Left lung (tissue), 10 donors: ENCODE results near the gene TRAPPC5. TPM values are rescaled to one million over a fixed set of nuclear protein-coding genes. Genes with fewer than 3 reads are reported as not detected.

Experiments
- ATAC-seq: fragments of 200-7000 bp; cut with Tn5 transposase; one replicate; pipeline ENCODE4 v1.9.1; 2020; ENCODE audit warnings: moderate library complexity
- DNase-seq, 4 donors: peaks; one replicate each; pipeline ENCODE4 v3.0.0-alpha.2; 2013 to 2020
- H3K27ac ChIP-seq, 2 donors: fragments of 200-600 bp; sonication (generic) in 1 of 2; one replicate each; pipeline versions ENCODE4 v1.5.0 to v1.8.0; 2020 to 2021
- H3K27me3 ChIP-seq, 2 donors: fragments of 200-600 bp; sonication (generic) in 1 of 2; one replicate each; pipeline versions ENCODE4 v1.5.0 to v1.8.0; 2020 to 2021
- H3K36me3 ChIP-seq, 2 donors: fragments of 200-600 bp; sonication (generic) in 1 of 2; one replicate each; pipeline versions ENCODE4 v1.5.0 to v1.8.0; 2020 to 2021
- H3K4me1 ChIP-seq, 2 donors: fragments of 200-600 bp; one replicate each; pipeline ENCODE4 v1.8.0; 2021
- H3K4me3 ChIP-seq, 2 donors: fragments of 200-600 bp; sonication (generic) in 1 of 2; one replicate each; pipeline versions ENCODE4 v1.5.0 to v1.8.0; 2020 to 2021; ENCODE audit warnings: mild to moderate bottlenecking in 1 of 2
- H3K9me3 ChIP-seq, 2 donors: fragments of 200-600 bp; sonication (generic) in 1 of 2; one replicate each; pipeline versions ENCODE4 v1.5.0 to v1.8.0; 2020 to 2021
- CTCF ChIP-seq, 2 donors: fragments of 200-600 bp; sonication (generic) in 1 of 2; IDR thresholded peaks; one replicate each; pipeline versions ENCODE4 v1.5.0 to v1.8.0; 2021; ENCODE audit warnings: antibody characterized with exemption in 2 of 2
- intact Hi-C, 2 donors: fragments of 100-400 bp; cut with DNase I; formaldehyde crosslinking; loops; one replicate each; pipeline versions ENCODE4 v1.11.2 to v1.14.2; 2022
- polyA plus RNA-seq, 6 donors: library from polyadenylated mRNA; unstranded; fragments of 120-200 nt; gene quantifications; one replicate each; pipeline ENCODE4 v1.2.1, GENCODE V29; 2013; ENCODE audit not compliant: insufficient read length in 6 of 6
- total RNA-seq, 2 donors: library from RNA; stranded (reverse); fragmentation: NEBNext Ultra II Directional; extraction: Animal tissue kit (Norgen Biotek cat#: 25700); gene quantifications; one replicate each; pipeline ENCODE4 v1.2.1, GENCODE V29; 2021
- donor health status: DM: no; HTN: yes; CAD: no.
- donor health status: DM: no; HTN: no; CAD: no.

TRAPPC5 gene
- total and polyA plus RNA-seq, 8 donors, result 25.7 to 106 (median 42.8) TPM

- Histone ChIP-seq H3K9me3 (peaks cover 0 to 1% of the 10 kb centered on the region in 2 donors), H3K4me3 (no peak overlapping the region), H3K27me3 (peaks cover 0 to 58% of the 10 kb centered on the region in 2 donors), H3K4me1 (peaks cover 0 to 32% of the 10 kb centered on the region in 2 donors), H3K27ac (peak overlapping the region in 1 of 2 donors; percentile 98), H3K36me3 (no peaks in the 10 kb centered on the region)
- intact Hi-C loops, result no loop called here
- peak; percentile 89 for ATAC-seq
- peak in 3 of 4 donors; percentile 38 to 91 (median 87) for DNase-seq
- no peak for TF ChIP-seq CTCF (IDR thresholded peaks at IDR 0.05)
Measured at GRCh38 chr19:7674010-7675005, 6.3 kb upstream of the TRAPPC5 start.

- peak overlapping the region in 1 of 2 donors; percentile 98 for H3K27ac ChIP-seq
- peaks cover 0 to 1% of the 10 kb centered on the region in 2 donors for H3K9me3 ChIP-seq
- peaks cover 0 to 32% of the 10 kb centered on the region in 2 donors for H3K4me1 ChIP-seq
- TF ChIP-seq CTCF (IDR thresholded peaks at IDR 0.05), result no peak
- DNase-seq, result peak in 1 of 4 donors; percentile 71
- intact Hi-C loops, result no loop called here
- no peak for ATAC-seq
- H3K27me3 ChIP-seq, result peaks cover 0 to 46% of the 10 kb centered on the region in 2 donors
- H3K36me3 ChIP-seq, result peaks cover 0 to 10% of the 10 kb centered on the region in 2 donors
- H3K4me3 ChIP-seq, result peak overlapping the region in 1 of 2 donors; percentile 96
Measured at GRCh38 chr19:7676376-7676775, 4.3 kb upstream of the TRAPPC5 start.

- no peak for TF ChIP-seq CTCF (IDR thresholded peaks at IDR 0.05)
- peak within 1 kb of the TSS in 1 of 2 donors; percentile 98 for H3K27ac ChIP-seq
- ATAC-seq, result no peak
- peaks cover 0 to 37% of the 10 kb centered on the region in 2 donors for H3K4me1 ChIP-seq
- H3K9me3 ChIP-seq, result peaks cover 0 to 1% of the 10 kb centered on the region in 2 donors
- H3K36me3 ChIP-seq, result peaks cover 0 to 10% of the 10 kb centered on the region in 2 donors
- H3K4me3 ChIP-seq, result peak within 1 kb of the TSS in 1 of 2 donors; percentile 96
- DNase-seq, result peak in 1 of 4 donors; percentile 90
- H3K27me3 ChIP-seq, result peaks cover 0 to 41% of the 10 kb centered on the region in 2 donors
- intact Hi-C loops, result no loop called here
Measured at GRCh38 chr19:7676854-7677253, 3.8 kb upstream of the TRAPPC5 start, which contains the start of gene MCEMP1. MCEMP1 (plus strand) TSS chr19:7677090; CDS start chr19:7677121, 31 bp downstream.

- Histone ChIP-seq H3K4me1 (peaks cover 0 to 47% of the 10 kb centered on the region in 2 donors), H3K4me3 (peak overlapping the region in 1 of 2 donors; percentile 96), H3K27me3 (peaks cover 0 to 33% of the 10 kb centered on the region in 2 donors), H3K36me3 (peaks cover 0 to 19% of the 10 kb centered on the region in 2 donors), H3K27ac (peak overlapping the region in 1 of 2 donors; percentile 98), H3K9me3 (peaks cover 0 to 1% of the 10 kb centered on the region in 2 donors)
- DNase-seq (no peak), ATAC-seq (no peak)
- no peak for TF ChIP-seq CTCF (IDR thresholded peaks at IDR 0.05)
- intact Hi-C loops, result no loop called here
Measured at GRCh38 chr19:7677669-7678311, 2.8 kb upstream of the TRAPPC5 start.
